SK-N-SH (cell line): ENCODE data around the gene DIPK1C. TPM values are rescaled to one million over a fixed set of nuclear protein-coding genes. Genes with fewer than 3 reads are reported as not detected.

ENCODE experiments used
- CTCF ChIA-PET: fragments of 300-600, 350-600 bp; formaldehyde crosslinking; extraction: SDS; loops from one replicate; lab custom pipeline; 2021; lab: Yijun Ruan, JAX
- POLR2A ChIA-PET: fragments of 350-600 bp; sonication (Branson Sonifier 250); formaldehyde crosslinking; extraction: SDS; loops from one replicate; lab custom pipeline; 2020; ENCODE audit warnings: antibody characterized with exemption, inconsistent platforms; lab: Yijun Ruan, JAX
- DNase-seq: peaks from one replicate; pipeline ENCODE4 v3.0.0; 2012
- H2AFZ ChIP-seq: fragments of 200-600 bp; sonication (generic); 2 replicates; pipeline ENCODE4 v1.8.1; 2016; ENCODE audit warnings: antibody characterized with exemption, mild to moderate bottlenecking, low read depth
- H3F3A ChIP-seq: fragments of 200-600 bp; sonication (generic); replicated peaks from 2 replicates; pipeline ENCODE3; 2016; ENCODE audit warnings: antibody characterized with exemption, mild to moderate bottlenecking; ENCODE audit not compliant: insufficient read depth
- H3K27ac ChIP-seq, 2 experiments: fragments of 200-500 bp in 1 of 2; fragments of 200-600 bp in 1 of 2; sonication (Bioruptor generic) in 1 of 2; sonication (generic), shearing (Covaris generic) in 1 of 2; 2 replicates each; pipeline versions ENCODE4 v1.5.1 to v1.6.1; 2014 to 2016; ENCODE audit warnings: low read depth in 2 of 2, inconsistent platforms in 1 of 2, low read length in 1 of 2, mild to moderate bottlenecking in 1 of 2, mixed read lengths in 1 of 2
- H3K27me3 ChIP-seq: fragments of 200-600 bp; sonication (generic), shearing (Covaris generic); 2 replicates; pipeline ENCODE4 v1.6.1; 2016; ENCODE audit warnings: mixed run types; ENCODE audit not compliant: insufficient read depth
- H3K36me3 ChIP-seq, 2 experiments: fragments of 200-500 bp in 1 of 2; fragments of 200-600 bp in 1 of 2; sonication (Bioruptor generic) in 1 of 2; sonication (generic) in 1 of 2; replicated peaks in 1 of 2; 2 replicates each; pipeline versions ENCODE3 to v1.5.1; 2014 to 2016; ENCODE audit warnings: low read length in 1 of 2, mild to moderate bottlenecking in 1 of 2; ENCODE audit not compliant: insufficient read depth in 2 of 2, control insufficient read depth in 1 of 2
- H3K4me1 ChIP-seq, 2 experiments: fragments of 200-500 bp in 1 of 2; fragments of 200-600 bp in 1 of 2; sonication (Bioruptor generic) in 1 of 2; sonication (generic), shearing (Covaris generic) in 1 of 2; 2 replicates each; pipeline versions ENCODE4 v1.5.1 to v1.6.1; 2014 to 2016; ENCODE audit warnings: low read depth in 1 of 2, low read length in 1 of 2, mixed run types in 1 of 2; ENCODE audit not compliant: insufficient read depth in 2 of 2, control insufficient read depth in 1 of 2
- H3K4me2 ChIP-seq: fragments of 200-600 bp; sonication (generic), shearing (Covaris generic); 2 replicates; pipeline ENCODE4 v1.6.1; 2017; ENCODE audit warnings: mixed run types
- H3K4me3 ChIP-seq, 2 experiments: fragments of 200-500 bp in 1 of 2; fragments of 200-600 bp in 1 of 2; sonication (Bioruptor generic) in 1 of 2; sonication (generic), shearing (Covaris generic) in 1 of 2; 2 replicates each; pipeline versions ENCODE4 v1.5.1 to v1.8.1; 2014 to 2016; ENCODE audit warnings: low read depth in 2 of 2, inconsistent platforms in 1 of 2, low read length in 1 of 2, mild to moderate bottlenecking in 1 of 2, mixed read lengths in 1 of 2, moderate library complexity in 1 of 2
- H3K79me2 ChIP-seq: fragments of 200-600 bp; sonication (generic); 2 replicates; pipeline ENCODE4 v1.8.1; 2017; ENCODE audit warnings: mild to moderate bottlenecking; ENCODE audit not compliant: insufficient read depth
- H3K9ac ChIP-seq: fragments of 200-600 bp; sonication (generic); 2 replicates; pipeline ENCODE4 v1.6.1; 2017; ENCODE audit warnings: mixed run types
- H3K9me2 ChIP-seq: fragments of 200-600 bp; sonication (generic); 2 replicates; pipeline ENCODE4 v1.6.1; 2017; ENCODE audit warnings: mixed run types
- H3K9me3 ChIP-seq: fragments of 200-600 bp; sonication (generic); 2 replicates; pipeline ENCODE4 v1.6.1; 2017; ENCODE audit warnings: mixed run types, mild to moderate bottlenecking, moderate library complexity
- H4K20me1 ChIP-seq: fragments of 200-600 bp; sonication (generic); 2 replicates; pipeline ENCODE4 v1.6.1; 2017; ENCODE audit warnings: mild to moderate bottlenecking, mixed run types; ENCODE audit not compliant: insufficient read depth
- CHD2 ChIP-seq: fragments of 150-350 bp; IDR thresholded peaks from 2 replicates; pipeline ENCODE4 v1.6.1; 2018; ENCODE audit warnings: low read length; ENCODE audit not compliant: partially characterized antibody
- ELF1 ChIP-seq: IDR thresholded peaks from 2 replicates; pipeline ENCODE4 v1.4.0; 2012
- EZH2phosphoT487 ChIP-seq: fragments of 200-600 bp; sonication (generic); IDR thresholded peaks from 2 replicates; pipeline ENCODE4 v1.6.1; 2017; ENCODE audit warnings: low read depth, mixed run types, mild to moderate bottlenecking, antibody characterized with exemption, moderate library complexity, borderline replicate concordance
- FOSL2 ChIP-seq: IDR thresholded peaks from 2 replicates; pipeline ENCODE4 v1.4.0; 2012; ENCODE audit warnings: low read depth, mild to moderate bottlenecking, moderate library complexity, borderline replicate concordance
- GATA2 ChIP-seq: sonication (generic); formaldehyde crosslinking; IDR thresholded peaks from 2 replicates; pipeline ENCODE4 v1.5.0; 2020; ENCODE audit warnings: mild to moderate bottlenecking, missing genetic modification reagents
- JUND ChIP-seq: IDR thresholded peaks from 2 replicates; pipeline ENCODE4 v1.4.0; 2012
- NFIC ChIP-seq: IDR thresholded peaks from 2 replicates; pipeline ENCODE4 v1.4.0; 2012; ENCODE audit warnings: borderline replicate concordance
- POLR2AphosphoS5 ChIP-seq: IDR thresholded peaks from 2 replicates; pipeline ENCODE4 v1.6.1; 2012; ENCODE audit warnings: low read depth, low read length
- RCOR1 ChIP-seq: fragments of 150-350 bp; IDR thresholded peaks from 2 replicates; pipeline ENCODE4 v1.6.1; 2017; ENCODE audit warnings: antibody characterized with exemption, low read length
- RFX5 ChIP-seq: IDR thresholded peaks from 2 replicates; pipeline ENCODE4 v1.6.1; 2012; ENCODE audit warnings: mild to moderate bottlenecking, improper control_type of control experiment, low read length
- RXRA ChIP-seq: IDR thresholded peaks from 2 replicates; pipeline ENCODE4 v1.4.0; 2012; ENCODE audit warnings: low read depth, mild to moderate bottlenecking, borderline replicate concordance
- TCF12 ChIP-seq: IDR thresholded peaks from 2 replicates; pipeline ENCODE4 v1.4.0; 2012
- TEAD4 ChIP-seq: IDR thresholded peaks from 2 replicates; pipeline ENCODE4 v1.4.0; 2012; ENCODE audit warnings: mild to moderate bottlenecking, borderline replicate concordance; ENCODE audit not compliant: insufficient read depth
- USF1 ChIP-seq: IDR thresholded peaks from 2 replicates; pipeline ENCODE4 v1.4.0; 2012; ENCODE audit warnings: low read depth, borderline replicate concordance
- YY1 ChIP-seq: IDR thresholded peaks from 2 replicates; pipeline ENCODE4 v1.4.0; 2012; ENCODE audit warnings: low read depth, mild to moderate bottlenecking
- ZBTB33 ChIP-seq: IDR thresholded peaks from 2 replicates; pipeline ENCODE4 v1.4.0; 2012; ENCODE audit warnings: low read depth, borderline replicate concordance
- WGBS: methylation state at CpG from one replicate; pipeline ENCODE4 v1.1.6; 2017; ENCODE audit warnings: low lambda C conversion rate; 5-methylcytosine and 5-hydroxymethylcytosine counted together
- polyA plus RNA-seq, 3 experiments: library from polyadenylated mRNA; depleted of rRNA; stranded (reverse); fragments of >200 nt; gene quantifications; 2 replicates each; pipeline ENCODE4 v1.2.3, GENCODE V29; 2012
- TF ChIP-seq, protein P1 (sequence below): IDR thresholded peaks from 2 replicates; pipeline ENCODE4 v1.4.0; 2012; ENCODE audit warnings: low read depth

DIPK1C gene
- polyA plus RNA-seq, 1 of the 3 experiments (the other 2 are of a cell fraction): not detected

GRCh38 chr18:74445585-74445984 lies 11.5 kb downstream of the DIPK1C start:
- Histone ChIP-seq H3K9me3 (no peaks in the 10 kb centered on the region), H3K79me2 (no peaks in the 10 kb centered on the region), H3K9me2 (no peaks in the 10 kb centered on the region), H2AFZ (no peak overlapping the region), H3K4me3 (no peak overlapping the region), H4K20me1 (no peaks in the 10 kb centered on the region)
- ChIA-PET CTCF (interaction anchor here (1.2 kb wide), 2 partner anchors 9 to 11 kb away, joined by 3 to 4 read pairs; no protein-coding TSS in a partner anchor), POLR2A (no interaction called here)
- TF ChIP-seq, protein P1, sequence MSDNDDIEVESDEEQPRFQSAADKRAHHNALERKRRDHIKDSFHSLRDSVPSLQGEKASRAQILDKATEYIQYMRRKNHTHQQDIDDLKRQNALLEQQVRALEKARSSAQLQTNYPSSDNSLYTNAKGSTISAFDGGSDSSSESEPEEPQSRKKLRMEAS: no peak
- no peak for TF ChIP-seq CHD2
- no peak for TF ChIP-seq YY1
- no peak for TF ChIP-seq RFX5
- TF ChIP-seq POLR2AphosphoS5: no peak
- TF ChIP-seq TCF12: no peak
- no peak for TF ChIP-seq EZH2phosphoT487
- TF ChIP-seq TEAD4: no peak
- no peak for TF ChIP-seq JUND
- TF ChIP-seq USF1: no peak
- no peak for TF ChIP-seq RXRA
- TF ChIP-seq, all 33 proteins: peak for 0
- Histone ChIP-seq H3K4me1 (no peaks in the 10 kb centered on the region; a peak in 1 of 4 replicates), H3K9ac (no peak overlapping the region), H3F3A (no peaks in the 10 kb centered on the region), H3K27ac (no peak overlapping the region), H3K4me2 (no peak overlapping the region), H3K36me3 (no peaks in the 10 kb centered on the region), H3K27me3 (peaks cover 78% of the 10 kb centered on the region)
- 14% methylated on average over 6 of the region's 14 CpGs for WGBS
- DNase-seq: no peak

GRCh38 chr18:74444104-74444503 lies 13.0 kb downstream of the DIPK1C start:
- DNase-seq: no peak
- Histone ChIP-seq H3K9ac (no peak overlapping the region), H3K27ac (no peak overlapping the region), H3K4me3 (no peak overlapping the region), H3K4me2 (no peak overlapping the region), H3K9me2 (no peaks in the 10 kb centered on the region), H3K4me1 (no peaks in the 10 kb centered on the region; a peak in 1 of 4 replicates), H3K27me3 (peaks cover 71% of the 10 kb centered on the region), H3K9me3 (no peaks in the 10 kb centered on the region), H3K36me3 (no peaks in the 10 kb centered on the region), H3F3A (no peaks in the 10 kb centered on the region), H3K79me2 (no peaks in the 10 kb centered on the region), H2AFZ (no peak overlapping the region), H4K20me1 (no peaks in the 10 kb centered on the region)
- ChIA-PET POLR2A (no interaction called here), CTCF (no interaction called here)
- TF ChIP-seq NFIC: no peak
- no peak for TF ChIP-seq JUND
- no peak for TF ChIP-seq ELF1
- no peak for TF ChIP-seq EZH2phosphoT487
- no peak for TF ChIP-seq ZBTB33
- no peak for TF ChIP-seq RCOR1
- no peak for TF ChIP-seq FOSL2
- TF ChIP-seq GATA2 (CRISPR knock-in tag): no peak
- TF ChIP-seq POLR2AphosphoS5: no peak
- TF ChIP-seq YY1: no peak
- 0% methylated on average over 3 of the region's 3 CpGs for WGBS
